Activated CD4-positive, CD25-positive, alpha-beta regulatory T cell (primary cell): ENCODE results near the gene RUNX2.
A peak's percentile ranks its signal among the peaks of the same experiment; 100 is the strongest.
"Not testable (repeated sequence)": the region's sequence is repeated elsewhere in the genome, so short reads cannot be mapped to it uniquely, and the experiment has no call there.

Experiments used
- DNase-seq, 4 experiments: peaks; one replicate each; lab custom pipeline; 2025; lab: John Stamatoyannopoulos, UW

RUNX2 gene

DNA sequence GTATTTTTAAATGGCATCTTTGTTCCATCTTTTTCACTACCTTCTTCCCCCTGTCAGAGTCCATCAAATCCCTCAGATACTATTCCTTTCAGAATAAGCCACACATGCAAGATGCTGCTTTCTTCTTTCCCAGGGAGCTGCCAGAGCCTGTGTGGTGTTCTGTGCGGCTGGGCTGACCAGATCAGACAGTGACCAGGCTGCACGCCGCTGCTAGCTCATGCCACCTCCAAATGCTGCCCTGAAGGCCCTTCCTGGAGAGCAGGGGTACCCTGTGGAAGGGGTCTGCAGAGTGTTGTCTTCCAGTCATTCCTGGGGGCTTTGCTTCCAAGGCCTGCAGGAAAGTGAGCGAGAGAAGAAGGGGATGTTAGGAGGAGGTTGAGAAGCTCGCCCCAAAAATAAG lies 228.7 kb downstream of the RUNX2 start:
- DNase-seq = no peak

- no peak for DNase-seq
Measured at GRCh38 chr6:45557454-45557853, 229.3 kb downstream of the RUNX2 start.

DNA sequence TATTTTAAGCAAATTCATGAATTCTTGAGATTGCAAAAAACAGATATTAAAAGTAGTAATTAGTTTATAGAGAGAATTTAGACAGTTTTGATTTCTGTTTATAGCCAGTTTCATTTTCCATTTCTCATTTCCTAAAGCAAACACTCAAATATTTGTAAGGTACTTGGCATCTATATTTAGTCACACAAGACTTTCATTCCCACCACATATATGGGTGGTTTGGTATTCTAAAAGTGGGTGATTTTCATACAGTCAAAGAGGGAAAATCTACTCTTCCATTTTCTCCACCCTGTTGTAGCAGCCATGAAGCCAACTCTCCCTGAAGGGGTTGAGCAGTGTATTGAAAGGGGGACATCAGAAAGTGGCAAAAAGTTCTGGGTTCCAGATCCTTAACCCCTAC lies 230.7 kb downstream of the RUNX2 start:
- no peak for DNase-seq

DNA sequence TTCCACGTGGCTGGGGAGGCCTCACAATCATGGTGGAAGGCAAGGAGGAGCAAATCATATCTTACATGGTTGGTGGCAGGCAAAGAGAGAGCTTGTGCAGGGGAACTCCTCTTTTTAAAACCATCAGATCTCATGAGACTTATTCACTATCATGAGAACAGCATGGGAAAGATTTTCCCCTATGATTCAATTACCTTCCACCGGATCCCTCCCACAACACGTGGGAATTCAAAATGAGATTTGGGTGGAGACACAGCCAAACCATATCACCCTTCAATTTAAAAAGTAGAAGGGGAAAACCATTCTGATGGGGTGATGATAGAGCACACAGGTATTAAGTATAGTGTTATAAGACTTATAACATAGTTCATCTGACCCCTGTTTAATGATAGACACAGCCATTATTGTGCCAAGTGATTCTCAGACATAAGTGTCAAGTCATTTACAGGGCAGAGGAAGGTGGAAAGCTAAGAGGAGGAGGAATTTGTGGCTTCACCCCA lies 232.2 kb downstream of the RUNX2 start:
- DNase-seq = not testable (repeated sequence)

DNA sequence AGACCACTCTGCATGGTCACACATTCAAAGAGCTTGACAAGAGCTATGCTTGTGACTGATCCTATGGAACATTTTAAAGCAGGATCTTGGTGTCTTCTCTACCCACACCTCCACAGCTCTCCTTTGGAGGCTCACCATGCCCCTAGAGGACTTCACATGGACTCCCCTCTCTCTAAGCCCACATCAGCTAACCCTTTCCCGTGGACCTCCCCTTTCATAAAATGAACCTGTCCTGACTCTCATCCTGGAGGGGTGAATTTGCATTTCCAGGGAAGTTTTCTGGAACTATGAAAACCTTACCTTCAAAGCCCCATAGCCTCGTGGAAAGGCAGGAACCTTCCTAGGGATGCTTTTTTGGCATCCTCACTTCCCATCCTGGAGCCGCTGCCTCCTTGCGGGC lies 234.0 kb downstream of the RUNX2 start:
- no peak for DNase-seq

- no peak for DNase-seq
Measured at GRCh38 chr6:45563041-45563440, 234.9 kb downstream of the RUNX2 start.

DNA sequence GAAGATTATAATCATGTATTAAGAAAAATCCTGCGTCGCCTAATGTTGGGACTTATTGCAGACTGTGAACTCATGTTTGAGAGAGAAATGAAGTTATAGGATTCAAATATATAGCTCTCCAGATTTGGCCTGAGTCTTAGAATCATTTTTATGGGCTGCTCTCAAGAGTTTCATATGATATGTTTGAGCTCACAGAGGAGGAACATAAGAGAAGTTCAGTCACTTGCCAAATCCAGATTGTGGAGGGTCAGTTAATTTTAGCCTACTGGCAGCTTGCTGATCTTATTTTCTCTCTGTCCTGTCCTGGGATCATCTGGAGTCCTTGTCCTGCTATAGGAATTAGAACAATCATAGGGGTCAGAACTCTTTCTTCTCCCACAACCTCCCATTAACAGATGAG lies 235.7 kb downstream of the RUNX2 start:
- DNase-seq = no peak

- no peak for DNase-seq
Measured at GRCh38 chr6:45566882-45567281, 238.8 kb downstream of the RUNX2 start.

DNA sequence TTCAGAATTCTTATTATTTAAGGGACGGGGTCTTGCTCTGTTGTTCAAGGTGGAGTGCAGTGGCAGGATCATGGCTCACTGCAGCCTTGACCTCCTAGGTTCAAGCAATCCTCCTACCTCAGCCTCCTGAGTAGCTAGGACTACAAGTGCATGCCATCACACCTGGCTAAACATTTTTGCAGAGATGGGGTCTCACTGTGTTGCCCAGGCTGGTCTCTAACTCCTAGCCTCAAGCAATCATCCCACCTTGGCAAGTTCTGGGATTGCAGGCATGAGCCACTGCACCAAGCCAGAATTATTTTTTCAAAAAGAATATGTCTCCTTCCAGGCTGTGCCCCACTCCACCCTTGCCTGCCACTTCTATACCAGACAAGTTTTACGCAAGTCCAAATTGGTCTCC lies 239.7 kb downstream of the RUNX2 start:
- DNase-seq = no peak

DNA sequence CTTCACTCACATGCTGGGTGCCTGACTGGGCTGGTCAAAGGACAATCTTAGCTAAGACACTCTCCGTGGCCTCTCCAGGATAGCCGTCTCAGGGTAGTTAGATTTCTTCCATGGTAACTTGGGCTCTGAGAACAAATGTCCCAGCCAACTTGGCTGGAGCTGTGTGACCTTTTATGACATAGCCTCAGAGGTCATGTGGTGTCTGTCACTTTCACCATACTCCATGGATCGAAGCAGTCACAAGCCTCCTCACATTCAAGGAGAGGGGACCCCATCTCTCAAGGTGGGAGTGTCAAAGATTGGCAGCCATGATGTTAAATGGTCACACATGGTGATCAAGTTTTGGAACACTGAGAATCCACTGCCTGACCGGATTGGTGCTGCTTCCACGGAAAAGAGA lies 240.5 kb downstream of the RUNX2 start:
- DNase-seq = no peak

- DNase-seq = no peak
Measured at GRCh38 chr6:45569210-45569945, 241.2 kb downstream of the RUNX2 start.

DNA sequence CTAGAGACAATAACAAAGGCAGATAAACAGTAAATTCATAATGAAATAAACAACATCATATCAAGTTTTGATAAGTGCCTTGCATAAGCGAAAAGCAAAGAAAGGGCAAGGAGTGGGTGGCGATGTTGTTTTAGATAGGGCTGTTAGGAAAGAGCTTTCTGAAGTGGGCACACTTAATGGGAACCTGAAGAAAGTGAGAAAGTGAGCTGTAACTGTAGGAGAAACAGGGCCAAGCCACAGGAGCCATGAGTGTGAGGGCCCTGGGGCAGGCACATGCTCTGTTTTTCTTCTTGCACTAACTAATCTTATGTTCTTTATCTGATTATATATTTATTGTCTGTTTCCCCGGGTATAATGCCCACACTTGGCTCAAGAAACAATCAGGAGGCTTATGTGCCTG lies 243.0 kb downstream of the RUNX2 start:
- DNase-seq = no peak

GRCh38 chr6:45572833-45573232 lies 244.7 kb downstream of the RUNX2 start:
- no peak for DNase-seq

DNA sequence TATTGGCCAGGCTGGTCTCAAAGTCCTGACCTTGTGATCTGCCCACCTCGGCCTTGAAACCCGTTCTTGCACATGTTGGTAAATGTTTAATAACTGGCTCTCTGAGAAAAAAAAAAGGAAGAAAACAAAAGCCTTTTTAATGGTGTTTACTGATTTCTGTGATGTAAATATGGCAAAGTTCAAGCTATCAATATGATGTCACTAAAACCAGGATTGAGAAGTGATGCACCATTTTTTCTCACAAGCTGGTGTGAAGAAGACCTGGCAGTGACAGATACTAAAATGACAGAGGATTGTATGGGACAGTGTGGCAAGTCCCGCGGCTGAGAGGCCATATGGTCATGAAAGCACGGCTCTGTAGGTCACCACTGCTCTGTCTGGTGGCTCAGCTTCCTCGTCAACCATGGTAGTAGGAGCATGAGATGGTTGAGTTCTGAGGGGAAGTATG lies 245.9 kb downstream of the RUNX2 start:
- no peak for DNase-seq

DNA sequence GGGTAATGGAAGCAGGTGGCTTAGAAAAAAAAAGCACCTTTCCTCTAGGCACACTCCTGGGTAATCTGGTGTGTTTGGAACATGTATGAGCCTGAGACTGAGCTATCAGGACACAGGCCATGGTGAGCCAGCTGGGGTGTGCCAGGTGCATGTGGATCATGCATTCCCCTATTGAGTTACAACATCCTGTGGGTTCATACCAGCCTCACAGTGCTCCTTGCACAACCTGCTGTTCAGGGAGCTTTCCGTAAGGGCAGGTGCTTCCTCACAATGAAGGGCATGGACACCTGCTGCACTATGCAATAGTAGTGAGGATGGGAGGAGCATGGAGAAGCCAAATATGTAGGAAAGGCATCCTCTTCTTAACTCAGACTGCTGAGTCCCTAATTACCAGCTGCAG lies 246.8 kb downstream of the RUNX2 start:
- DNase-seq = no peak

DNA sequence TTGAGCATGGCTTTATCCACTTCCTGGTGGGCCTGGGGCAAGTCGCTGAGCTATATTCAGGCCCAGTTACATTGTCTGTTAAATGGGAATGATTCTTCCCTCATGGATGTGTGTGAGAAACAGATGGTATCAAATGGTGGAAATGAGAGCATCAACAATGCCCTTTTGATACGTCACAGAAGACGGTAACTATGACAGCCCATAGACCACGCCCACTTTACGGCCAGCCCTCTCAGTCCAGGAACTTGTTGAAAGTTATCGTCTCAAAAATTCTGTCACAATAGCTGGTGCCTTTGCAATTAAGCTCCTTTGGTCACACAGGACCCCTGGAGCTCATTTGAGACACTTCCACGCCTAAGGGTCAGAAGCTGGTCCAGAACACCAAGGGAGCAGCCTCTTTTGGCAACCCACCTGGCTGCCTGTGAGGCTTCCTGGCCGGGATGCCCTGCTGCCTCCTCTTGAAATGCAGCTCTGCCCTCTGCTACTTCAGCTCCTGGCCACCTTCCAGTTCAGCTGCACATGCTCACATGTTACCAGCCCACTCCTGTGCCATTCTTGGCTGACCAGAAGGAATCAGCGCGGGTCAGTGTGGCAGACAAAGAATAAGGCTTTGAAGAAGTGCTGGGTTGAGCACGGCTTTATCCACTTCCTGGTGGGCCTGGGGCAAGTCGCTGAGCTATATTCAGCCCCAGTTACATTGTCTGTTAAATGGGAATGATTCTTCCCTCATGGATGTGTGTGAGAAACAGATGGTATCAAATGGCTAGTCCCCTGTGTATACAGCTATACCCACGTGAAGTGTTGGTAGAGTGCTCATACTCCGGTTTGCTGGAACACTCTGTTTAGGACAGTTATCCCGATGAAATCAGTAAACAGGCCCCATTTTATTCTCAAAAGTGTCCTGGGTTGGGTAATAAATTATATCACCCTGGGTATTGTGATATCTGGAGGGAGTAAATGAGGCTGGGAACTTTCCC lies 248.8 kb downstream of the RUNX2 start:
- DNase-seq = no peak

GRCh38 chr6:45577836-45578504 lies 249.8 kb downstream of the RUNX2 start:
- no peak for DNase-seq

- no peak for DNase-seq
Measured at GRCh38 chr6:45584127-45584526, 256.0 kb downstream of the RUNX2 start.

- DNase-seq = peak in 2 of 4 experiments; percentile 9 to 19
Measured at GRCh38 chr6:45586216-45587171, 258.4 kb downstream of the RUNX2 start.

DNA sequence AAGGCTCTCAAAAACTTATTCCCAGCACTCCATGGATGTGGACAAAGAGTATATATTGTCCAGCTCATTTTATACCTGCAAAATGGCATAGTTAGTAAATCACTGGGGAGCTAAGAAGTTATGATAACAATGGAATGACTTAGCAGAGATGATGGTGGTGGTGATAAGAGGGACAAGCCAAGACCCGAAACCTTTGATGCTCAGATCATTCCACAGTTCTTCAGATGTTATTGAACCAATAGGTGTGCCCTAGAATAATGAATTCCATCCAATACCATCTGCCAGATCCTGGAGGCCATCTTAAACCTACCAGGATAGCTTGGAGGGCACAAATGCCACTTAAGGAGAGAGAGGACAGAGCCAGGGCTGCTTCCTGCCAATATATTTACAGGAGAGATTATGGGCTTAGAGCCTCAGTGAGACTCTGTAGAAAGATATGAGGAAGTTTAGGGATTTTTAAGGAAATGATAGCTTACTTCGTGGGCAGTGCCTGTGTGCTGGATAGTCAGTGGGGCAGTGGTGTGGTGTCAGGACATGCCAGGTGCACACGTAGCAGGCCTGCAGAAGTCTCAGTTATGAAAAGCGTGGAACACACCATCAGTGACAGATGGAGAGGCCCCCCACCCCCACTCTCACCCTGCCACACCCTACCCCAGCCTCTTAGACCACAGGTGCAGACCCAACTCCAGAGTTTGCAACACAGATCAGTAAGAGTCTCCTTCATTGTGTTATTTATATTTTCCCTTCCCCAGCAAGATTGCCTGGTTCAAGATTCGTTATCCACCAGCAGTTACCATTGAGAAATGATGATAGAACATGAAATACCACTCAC lies 259.3 kb downstream of the RUNX2 start:
- no peak for DNase-seq
